ENCODE results near the gene RELN. TPM values are rescaled to one million over a fixed set of nuclear protein-coding genes. Genes with fewer than 3 reads are reported as not detected.

Gene RELN
- total RNA-seq, 4 donors from 2014 or later = 0.02 to 0.73 (median 0.39) TPM; not detected in 1

GRCh38 chr7:103690242-103690974, 299.1 kb downstream of the RELN start:
- in situ Hi-C loops (cut with MboI; ENCODE audit: low sequenced_read_pairs in 4 of 4) (no loop called here), intact Hi-C loops (cut with DNase I; ENCODE audit: low total_unique reads) (no loop called here)
- Histone ChIP-seq H3K4me3 (no peak overlapping the region), H3K9me3 (no peaks in the 10 kb centered on the region), H3K27me3 (no peaks in the 10 kb centered on the region), H3K36me3 (no peaks in the 10 kb centered on the region), H3K4me1 (no peaks in the 10 kb centered on the region), H3K27ac (no peak overlapping the region)
- ATAC-seq (no peak), DNase-seq (no peak)
- TF ChIP-seq, protein P1, sequence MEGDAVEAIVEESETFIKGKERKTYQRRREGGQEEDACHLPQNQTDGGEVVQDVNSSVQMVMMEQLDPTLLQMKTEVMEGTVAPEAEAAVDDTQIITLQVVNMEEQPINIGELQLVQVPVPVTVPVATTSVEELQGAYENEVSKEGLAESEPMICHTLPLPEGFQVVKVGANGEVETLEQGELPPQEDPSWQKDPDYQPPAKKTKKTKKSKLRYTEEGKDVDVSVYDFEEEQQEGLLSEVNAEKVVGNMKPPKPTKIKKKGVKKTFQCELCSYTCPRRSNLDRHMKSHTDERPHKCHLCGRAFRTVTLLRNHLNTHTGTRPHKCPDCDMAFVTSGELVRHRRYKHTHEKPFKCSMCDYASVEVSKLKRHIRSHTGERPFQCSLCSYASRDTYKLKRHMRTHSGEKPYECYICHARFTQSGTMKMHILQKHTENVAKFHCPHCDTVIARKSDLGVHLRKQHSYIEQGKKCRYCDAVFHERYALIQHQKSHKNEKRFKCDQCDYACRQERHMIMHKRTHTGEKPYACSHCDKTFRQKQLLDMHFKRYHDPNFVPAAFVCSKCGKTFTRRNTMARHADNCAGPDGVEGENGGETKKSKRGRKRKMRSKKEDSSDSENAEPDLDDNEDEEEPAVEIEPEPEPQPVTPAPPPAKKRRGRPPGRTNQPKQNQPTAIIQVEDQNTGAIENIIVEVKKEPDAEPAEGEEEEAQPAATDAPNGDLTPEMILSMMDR (IDR thresholded peaks at IDR 0.05 in 4 of 5, conservative IDR thresholded peaks at IDR 0.05 in 1 of 5) = no peak
- TF ChIP-seq POLR2A (IDR thresholded peaks at IDR 0.05) = no peak

DNA sequence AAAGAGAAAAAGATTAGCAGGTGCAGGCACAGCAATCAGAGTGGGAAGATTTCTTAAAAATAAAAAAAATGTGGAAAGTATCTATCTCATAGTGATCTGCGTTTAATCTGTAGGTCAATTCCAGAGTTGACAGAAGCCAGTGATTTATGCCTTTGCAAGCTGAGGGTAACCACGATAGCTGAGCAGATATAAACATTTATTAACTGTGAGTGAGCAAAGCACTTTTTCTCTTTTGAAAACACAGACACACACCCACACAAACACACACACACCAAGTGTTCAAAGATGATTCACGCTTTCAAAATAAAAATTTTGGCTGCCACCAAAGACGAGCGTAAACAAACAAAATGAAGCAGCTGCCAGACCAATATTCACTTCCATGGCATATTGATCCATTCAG, 300.2 kb downstream of the RELN start:
- DNase-seq = no peak
- Histone ChIP-seq H3K4me3 (no peak overlapping the region), H3K27ac (no peak overlapping the region), H3K4me1 (no peaks in the 10 kb centered on the region), H3K9me3 (no peaks in the 10 kb centered on the region), H3K27me3 (no peaks in the 10 kb centered on the region), H3K36me3 (no peaks in the 10 kb centered on the region)
- intact Hi-C loops (cut with DNase I; ENCODE audit: low total_unique reads) = no loop called here
- no peak for ATAC-seq
- in situ Hi-C loops (cut with MboI; ENCODE audit: low sequenced_read_pairs in 4 of 4) = no loop called here
- TF ChIP-seq, protein P1 (IDR thresholded peaks at IDR 0.05 in 4 of 5, conservative IDR thresholded peaks at IDR 0.05 in 1 of 5) = no peak
- no peak for TF ChIP-seq POLR2A (IDR thresholded peaks at IDR 0.05)

- Histone ChIP-seq H3K36me3 (no peaks in the 10 kb centered on the region), H3K27me3 (no peaks in the 10 kb centered on the region), H3K4me1 (no peaks in the 10 kb centered on the region), H3K27ac (no peak overlapping the region), H3K9me3 (no peaks in the 10 kb centered on the region), H3K4me3 (no peak overlapping the region)
- DNase-seq (no peak), ATAC-seq (no peak)
- intact Hi-C loops (cut with DNase I; ENCODE audit: low total_unique reads) (no loop called here), in situ Hi-C loops (cut with MboI; ENCODE audit: low sequenced_read_pairs in 4 of 4) (no loop called here)
- no peak for TF ChIP-seq POLR2A (IDR thresholded peaks at IDR 0.05)
- TF ChIP-seq, protein P1 (IDR thresholded peaks at IDR 0.05 in 4 of 5, conservative IDR thresholded peaks at IDR 0.05 in 1 of 5) = no peak
Observed at GRCh38 chr7:103687951-103688350, 301.5 kb downstream of the RELN start.

DNA sequence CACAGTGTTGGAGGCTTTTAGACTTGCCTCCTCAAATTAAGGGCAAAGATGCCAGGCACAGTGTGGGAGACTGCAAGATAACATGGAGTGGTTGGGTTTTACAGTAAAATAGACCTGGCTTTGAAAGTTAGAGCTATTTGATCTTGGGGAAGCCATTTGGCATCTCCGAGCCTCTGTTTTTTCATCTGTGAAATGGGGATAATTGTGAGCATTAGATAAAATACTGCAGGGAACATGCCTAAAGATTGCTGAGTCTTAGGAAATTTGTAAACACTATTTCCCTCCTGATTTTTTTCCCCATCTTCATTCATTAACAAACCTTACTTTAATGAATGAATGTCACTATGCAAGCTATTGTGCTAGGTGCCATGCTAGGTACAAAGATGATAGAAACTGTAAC, 302.2 kb downstream of the RELN start:
- H3K9me3 ChIP-seq = no peaks in the 10 kb centered on the region
- H3K27me3 ChIP-seq = no peaks in the 10 kb centered on the region
- no peak for ATAC-seq
- in situ Hi-C loops (cut with MboI; ENCODE audit: low sequenced_read_pairs in 4 of 4) (no loop called here), intact Hi-C loops (cut with DNase I; ENCODE audit: low total_unique reads) (no loop called here)
- no peaks in the 10 kb centered on the region for H3K4me1 ChIP-seq
- no peaks in the 10 kb centered on the region for H3K36me3 ChIP-seq
- no peak overlapping the region for H3K4me3 ChIP-seq
- no peak overlapping the region for H3K27ac ChIP-seq
- TF ChIP-seq POLR2A (IDR thresholded peaks at IDR 0.05) = no peak
- TF ChIP-seq, protein P1 (IDR thresholded peaks at IDR 0.05 in 4 of 5, conservative IDR thresholded peaks at IDR 0.05 in 1 of 5) = no peak
- DNase-seq = no peak

- Histone ChIP-seq H3K4me1 (no peaks in the 10 kb centered on the region), H3K27ac (no peak overlapping the region), H3K36me3 (no peaks in the 10 kb centered on the region), H3K4me3 (no peak overlapping the region), H3K27me3 (no peaks in the 10 kb centered on the region), H3K9me3 (no peaks in the 10 kb centered on the region)
- no peak for DNase-seq
- in situ Hi-C loops (cut with MboI; ENCODE audit: low sequenced_read_pairs in 4 of 4) = no loop called here
- intact Hi-C loops (cut with DNase I; ENCODE audit: low total_unique reads) = no loop called here
- no peak for ATAC-seq
- no peak for TF ChIP-seq POLR2A (IDR thresholded peaks at IDR 0.05)
- TF ChIP-seq, protein P1 (IDR thresholded peaks at IDR 0.05 in 4 of 5, conservative IDR thresholded peaks at IDR 0.05 in 1 of 5) = no peak
Observed at GRCh38 chr7:103686763-103687162, 302.7 kb downstream of the RELN start.

All from gastrocnemius medialis (tissue), 4 donors.